HG03565 (cell line): Measurements from ENCODE around the gene GPC6.

Experiments
- ATAC-seq: cut with Tn5 transposase; IDR thresholded peaks from one replicate; pipeline ENCODE4 v1.9.1; 2021; ENCODE audit warnings: mild to moderate bottlenecking, moderate library complexity; ENCODE audit not compliant: unreplicated experiment

Gene GPC6

DNA sequence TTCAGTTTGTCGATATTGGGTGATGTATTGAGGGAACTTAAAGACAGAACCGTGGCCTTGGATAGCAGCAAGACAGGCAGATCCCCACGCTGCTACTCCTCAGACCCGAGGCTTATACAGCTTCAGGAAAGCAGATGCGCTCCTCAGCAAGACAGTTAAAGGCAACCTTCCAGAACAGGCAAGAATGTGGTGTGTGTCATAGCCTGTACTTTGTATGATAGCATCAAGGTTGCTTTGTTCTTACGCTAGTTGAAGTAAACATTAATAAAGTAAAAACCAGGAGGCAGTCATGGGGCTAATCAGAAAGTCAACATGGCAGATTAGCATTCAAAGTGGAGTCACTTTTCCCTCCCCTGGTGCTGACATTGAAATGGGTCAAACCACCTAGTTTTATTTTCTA, 779.7 kb downstream of the GPC6 start:
- ATAC-seq, result no peak

DNA sequence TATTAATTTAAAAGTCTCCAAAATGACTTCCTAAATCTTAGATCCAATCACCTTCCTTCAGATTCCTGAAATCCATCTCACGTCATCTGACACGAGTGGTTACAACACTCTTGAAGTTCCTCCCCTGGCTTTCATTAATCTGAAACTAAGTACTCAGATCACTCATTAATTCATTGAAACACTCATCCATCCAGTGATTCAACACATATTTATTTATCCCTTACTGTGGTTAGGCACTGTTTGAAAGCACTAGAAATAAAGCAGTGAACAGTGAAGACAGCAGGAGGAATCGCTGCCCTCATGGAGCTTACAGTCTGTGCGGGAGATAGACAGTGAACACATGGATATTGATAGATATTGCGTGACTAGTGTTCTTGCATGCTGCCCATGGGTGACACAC, 780.5 kb downstream of the GPC6 start:
- ATAC-seq, result no peak

DNA sequence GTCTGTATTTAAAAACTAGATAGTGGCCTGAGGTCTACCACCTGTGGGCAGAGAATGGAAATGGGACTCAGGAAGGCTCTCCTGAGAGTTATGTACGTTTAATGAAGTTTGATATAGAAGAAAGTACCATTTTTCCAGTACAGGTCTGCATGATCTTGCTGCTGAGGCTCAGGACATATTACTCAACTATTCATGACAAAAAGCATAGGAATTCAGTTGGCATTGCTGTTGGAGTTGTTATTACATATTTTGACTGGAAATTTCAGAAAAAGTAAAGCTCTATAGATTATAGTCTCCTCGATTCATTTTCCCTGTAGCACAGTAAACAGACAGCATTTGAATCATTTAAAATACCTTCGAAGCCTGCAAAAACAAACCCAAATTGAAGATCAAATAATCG, 783.1 kb downstream of the GPC6 start:
- ATAC-seq, result no peak

DNA sequence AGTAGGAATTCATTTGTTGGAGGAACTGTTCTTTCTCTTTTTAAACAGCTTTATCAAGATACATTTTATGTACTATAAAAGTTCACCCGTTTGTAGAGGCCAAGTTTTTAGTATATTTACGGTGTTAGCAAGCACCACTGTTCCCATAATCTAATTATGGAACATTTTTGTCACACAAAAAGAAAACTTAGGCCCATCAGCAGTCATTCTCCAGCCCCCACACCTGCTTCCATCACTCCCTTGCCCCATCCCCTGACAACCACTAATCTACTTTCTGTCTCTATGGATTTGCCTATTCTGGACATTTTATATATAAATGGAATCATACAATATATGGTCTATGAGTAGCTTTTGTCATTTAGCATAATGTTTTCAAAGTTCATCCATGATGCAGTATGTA, 787.9 kb downstream of the GPC6 start:
- no peak for ATAC-seq

DNA sequence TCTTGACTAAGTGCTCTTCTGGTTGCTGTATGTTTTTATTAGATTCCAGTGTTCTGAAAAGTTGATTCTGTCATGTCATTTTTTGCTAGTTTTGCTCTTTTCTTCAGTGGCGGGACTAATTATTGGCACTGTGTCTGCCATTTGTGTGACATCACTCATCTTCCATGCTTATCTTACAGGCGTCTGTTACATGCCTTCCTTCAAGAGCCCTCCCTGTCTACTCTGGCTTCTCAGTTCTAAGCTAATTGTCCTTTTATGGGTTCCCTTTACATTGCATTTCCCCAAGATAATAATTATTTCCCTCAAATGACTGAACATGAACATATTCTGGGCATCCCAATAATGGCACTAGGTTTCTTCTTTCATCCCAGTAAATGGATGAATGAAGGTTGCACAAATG, 793.8 kb downstream of the GPC6 start:
- ATAC-seq, result no peak

DNA sequence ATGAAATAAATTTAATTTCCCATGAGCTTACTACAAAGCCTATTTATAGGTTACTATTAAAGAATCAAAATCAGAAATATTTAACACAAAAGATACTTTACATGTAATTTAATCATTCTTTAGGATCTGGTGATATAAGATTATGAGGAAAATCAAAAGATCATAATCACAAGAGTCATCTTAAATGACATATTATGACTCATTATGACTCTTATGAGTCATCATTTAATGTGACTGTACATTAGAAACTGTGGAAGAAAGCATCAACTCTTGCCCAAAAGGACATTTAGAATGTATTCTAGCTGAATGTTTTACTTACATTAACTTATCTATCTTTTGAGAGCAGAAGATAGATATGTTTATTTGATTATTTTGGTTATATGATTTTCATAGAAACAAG, 794.2 kb downstream of the GPC6 start:
- no peak for ATAC-seq

DNA sequence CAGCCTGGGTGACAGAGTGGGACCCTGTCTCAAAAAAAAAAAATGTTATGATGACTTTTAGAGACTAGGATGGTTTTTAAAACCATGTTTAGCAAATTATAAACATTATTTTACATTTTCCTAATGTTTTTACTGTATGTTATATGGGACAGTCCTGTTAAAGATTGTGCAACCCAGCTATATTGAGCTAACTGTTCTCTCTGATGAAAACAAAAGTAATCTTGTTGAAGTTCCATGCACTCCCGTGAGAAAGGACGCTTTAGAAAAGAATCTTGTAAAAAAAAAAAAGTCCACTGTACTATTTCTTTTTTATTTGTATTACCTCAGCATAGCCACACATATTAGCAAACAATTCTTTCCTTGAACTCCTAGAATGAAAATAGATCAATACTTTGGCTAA, 801.6 kb downstream of the GPC6 start:
- ATAC-seq, result no peak

DNA sequence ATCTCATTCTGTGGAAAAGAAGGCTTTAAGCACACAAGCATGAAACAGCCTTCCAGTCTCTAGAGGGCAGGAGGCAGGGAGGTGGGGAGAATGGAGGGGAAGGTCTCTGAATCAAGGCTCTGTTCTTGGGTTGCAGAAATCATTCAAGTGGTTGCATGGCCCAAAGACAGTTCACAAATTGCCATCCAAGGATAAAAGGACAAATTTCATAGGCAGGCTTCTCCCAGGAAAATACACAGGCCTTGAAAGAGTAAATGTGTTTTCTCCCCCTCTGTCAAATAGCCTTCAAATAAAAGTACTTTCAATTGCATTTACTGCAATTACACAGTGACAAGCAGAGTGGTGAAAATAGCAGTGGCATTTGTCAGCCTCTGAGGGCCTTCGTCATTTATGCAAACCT, 802.0 kb downstream of the GPC6 start:
- no peak for ATAC-seq

DNA sequence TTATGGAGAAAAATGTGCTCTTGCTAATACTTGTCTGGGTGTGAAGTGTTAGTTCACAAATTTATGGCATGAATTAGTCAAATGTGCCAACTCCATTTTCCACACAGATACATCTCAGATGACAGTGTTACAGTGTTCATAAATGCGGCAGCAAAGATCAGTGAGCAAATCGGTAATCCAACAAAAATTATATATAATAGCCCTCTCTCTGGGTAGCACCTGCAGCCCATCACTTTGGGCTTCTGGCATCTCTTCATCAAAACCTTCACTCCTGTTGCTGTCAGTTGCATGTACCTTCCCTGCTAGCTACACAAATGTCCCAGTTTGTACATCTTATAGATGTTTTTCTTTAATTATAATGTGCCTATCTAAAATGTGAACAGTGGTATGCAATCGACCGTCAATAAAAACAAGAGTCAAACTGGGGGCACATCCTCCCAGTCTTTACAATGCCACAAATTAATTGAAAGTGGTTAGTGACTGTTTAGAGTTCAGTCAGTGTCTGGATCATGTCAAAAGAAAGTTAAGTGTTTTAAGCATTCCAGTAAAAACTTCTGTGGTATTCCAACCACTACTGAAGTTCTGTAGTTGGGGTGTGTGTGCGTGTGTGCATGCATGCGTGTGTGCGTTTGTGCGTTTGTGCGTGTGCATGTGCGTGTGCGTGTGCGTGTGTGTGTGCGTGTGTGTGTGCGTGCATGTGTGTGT, 804.0 kb downstream of the GPC6 start:
- no peak for ATAC-seq

DNA sequence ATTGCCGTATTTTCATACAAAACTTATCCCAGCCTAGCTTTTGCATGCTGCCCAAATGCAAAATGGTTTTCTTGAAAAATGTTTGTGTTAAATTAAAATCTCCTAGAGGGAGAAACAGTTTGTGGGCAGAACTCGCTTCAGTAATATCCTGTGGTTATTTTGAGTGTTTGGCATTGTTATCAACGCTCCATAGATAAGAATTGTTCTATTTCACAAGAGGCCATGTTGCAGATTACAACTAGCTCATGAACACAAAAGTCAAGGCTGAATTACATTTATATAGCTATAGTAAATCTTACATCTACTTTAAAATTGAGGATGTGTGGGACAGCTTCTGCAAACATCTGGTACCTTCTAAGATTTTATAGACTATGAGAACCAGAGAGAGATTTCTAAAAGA, 805.0 kb downstream of the GPC6 start:
- no peak for ATAC-seq

DNA sequence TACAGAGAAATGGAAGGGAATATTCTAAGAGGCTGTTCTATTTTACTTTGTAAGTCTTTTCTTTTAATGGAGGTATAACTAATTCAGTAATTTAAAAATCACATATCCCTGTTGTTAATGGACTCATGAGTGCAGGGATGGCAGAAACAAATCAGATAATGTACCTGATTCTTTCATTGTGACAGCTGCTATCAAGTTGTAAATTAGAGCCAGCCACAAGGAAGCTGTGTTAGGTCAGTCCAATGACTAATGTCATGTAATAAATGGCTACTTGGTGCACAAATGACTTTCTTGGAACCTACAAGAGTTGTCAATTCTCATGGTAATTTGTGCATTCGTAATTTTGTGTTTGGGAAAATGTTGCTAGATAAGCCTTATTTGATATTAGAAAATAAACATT, 806.5 kb downstream of the GPC6 start:
- no peak for ATAC-seq

DNA sequence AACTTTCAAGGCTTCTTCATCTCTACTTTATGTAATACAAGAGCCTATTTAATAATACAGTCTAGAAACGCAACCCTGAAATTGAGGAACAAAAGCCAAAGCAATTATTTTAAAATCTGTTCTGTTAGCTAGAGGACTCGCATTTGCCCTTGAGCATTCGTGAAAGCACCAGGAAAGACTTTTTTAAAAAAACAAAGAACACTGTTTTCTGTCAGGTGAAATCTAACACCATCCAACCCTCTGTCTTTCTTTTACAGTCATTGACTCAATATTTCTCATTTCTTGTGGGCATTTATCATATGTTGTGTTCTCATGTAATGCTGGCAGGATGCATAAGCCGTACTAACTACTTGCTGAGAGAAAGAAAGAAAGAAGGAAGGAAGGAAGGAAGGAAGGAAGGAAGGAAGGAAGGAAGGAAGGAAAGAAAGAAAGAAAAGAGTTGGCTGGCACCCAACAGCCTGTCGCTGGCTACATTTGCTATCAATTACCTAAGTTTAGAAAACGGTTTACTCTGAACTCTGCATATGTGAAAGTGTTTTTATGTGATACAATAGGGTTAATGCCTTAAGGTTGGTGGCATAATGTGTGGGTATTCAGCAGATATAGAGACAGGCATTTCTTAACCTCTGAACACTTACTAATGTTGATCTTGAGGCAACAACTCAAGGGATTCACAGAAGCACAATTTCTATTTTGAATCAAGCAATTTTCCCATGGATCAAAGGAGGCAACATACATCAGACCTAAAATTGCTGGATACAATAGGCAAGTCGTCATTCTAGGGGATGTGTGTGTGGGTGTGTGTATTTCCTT, 807.4 kb downstream of the GPC6 start:
- no peak for ATAC-seq

DNA sequence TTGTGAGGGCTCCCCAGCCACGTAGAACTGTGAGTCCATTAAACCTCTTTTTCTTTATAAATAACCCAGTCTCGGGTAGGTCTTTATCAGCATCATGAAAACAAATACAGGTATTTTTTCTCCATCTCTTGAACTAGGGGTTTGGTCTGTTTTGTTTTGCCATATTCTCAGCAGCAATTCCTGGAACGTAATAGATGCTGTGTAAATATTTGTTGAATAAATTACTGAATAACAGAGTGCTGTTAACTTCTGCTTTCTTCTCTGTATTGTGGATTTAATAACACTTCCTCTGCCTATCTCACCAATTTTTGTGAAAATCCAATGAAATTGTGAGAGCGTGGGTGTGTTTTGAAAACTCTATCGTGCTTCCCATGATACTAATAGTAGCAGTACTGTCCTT, 823.4 kb downstream of the GPC6 start:
- ATAC-seq, result no peak

DNA sequence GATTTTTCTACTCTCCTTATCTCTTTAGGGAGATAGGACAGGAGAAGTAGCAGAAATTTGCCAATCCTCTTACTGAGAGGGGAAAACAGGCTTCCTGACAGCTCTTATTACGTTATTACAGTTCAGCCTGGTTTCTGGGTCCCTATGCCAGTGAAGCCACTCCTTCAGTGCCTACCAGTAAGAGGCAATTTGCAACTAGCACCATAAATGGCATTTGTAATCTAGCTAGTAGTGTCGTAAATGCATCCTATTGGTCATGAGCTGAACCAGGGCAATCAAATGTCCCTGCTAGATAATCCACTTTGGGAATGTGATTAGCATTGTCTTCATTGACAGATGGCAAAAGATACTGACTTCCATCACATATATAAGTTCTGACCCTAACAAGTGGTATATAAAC, 824.1 kb downstream of the GPC6 start:
- no peak for ATAC-seq

DNA sequence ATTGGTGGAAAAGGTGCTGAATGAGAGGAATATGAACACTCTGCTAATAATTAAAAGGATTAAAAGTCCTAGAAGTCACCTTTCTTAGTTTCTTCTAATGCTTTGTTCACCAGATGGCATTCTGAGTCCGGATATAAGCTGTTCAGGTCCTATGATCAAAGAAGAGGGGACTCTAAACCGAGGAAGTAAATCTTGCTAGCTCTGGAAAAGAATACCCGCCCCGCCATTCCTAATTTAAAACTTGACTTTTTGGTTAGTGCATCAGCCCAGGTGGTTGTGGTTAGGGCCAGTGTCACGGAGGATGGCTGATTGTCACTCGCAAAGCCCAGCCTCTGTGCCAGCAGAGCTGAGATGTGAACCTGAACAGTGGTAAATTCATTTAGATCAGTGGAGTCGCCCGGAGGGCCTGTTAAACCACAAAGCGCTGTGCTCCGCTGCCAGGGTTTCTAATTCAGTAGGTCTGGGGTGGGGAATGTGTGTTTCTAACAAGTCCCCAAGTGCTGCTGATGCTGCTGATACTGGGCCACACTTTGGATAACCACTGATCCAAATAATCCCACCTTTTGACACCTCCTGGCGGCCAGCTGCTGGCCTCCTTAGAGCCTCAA, 827.5 kb downstream of the GPC6 start:
- no peak for ATAC-seq

DNA sequence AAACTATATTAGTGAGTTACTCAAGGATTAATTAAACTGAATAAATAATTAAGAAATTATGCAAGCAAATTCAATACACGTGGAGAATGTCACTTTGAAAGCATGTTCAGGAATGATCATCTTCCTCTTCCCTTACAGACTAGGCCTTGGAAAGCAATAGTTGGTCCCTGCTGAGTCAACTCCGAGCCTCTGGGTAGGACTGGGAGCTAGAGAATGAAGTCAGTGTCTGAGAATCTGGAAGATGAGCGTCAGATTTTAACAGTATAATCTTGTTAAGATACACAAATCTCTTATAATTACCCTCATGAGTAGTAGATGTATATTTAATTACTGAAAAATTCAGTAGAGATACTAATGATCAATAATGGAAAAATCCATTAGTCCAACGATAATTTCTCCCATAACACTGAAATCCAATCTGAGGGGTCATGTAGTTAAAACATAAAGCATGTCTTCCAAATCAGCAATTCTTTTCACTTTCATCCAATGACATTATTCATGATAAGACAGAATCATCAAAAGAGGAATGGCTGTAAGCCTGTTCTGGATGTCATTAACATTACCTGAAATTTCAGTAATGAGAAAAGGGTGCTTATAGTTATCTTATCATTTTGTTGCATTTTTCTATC, 829.9 kb downstream of the GPC6 start:
- no peak for ATAC-seq

DNA sequence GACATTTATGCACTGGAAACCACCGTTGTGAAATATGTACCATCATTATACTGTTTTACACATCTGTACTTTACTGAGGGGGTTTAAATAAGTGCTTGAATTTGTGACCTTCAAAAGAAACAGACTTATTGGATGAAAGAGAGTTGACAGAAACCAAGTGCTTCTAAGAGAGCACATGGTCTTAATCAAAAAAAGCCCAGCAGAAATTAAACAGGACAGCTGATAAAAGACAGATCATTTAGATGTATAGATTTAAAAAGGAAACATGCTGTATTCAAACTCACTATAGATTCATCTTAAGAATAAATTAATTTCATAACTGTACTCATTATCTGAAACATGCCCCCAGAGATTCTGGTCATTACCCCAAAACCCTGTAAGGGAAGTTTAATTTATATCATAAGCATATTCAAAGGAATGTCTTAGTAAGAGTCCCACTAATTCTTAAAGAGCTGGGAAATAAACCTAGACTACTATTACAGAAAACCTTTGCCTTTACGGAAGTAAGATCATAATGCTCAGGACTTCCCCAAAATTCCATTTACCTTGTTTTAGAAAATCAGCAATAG, 831.1 kb downstream of the GPC6 start:
- no peak for ATAC-seq

DNA sequence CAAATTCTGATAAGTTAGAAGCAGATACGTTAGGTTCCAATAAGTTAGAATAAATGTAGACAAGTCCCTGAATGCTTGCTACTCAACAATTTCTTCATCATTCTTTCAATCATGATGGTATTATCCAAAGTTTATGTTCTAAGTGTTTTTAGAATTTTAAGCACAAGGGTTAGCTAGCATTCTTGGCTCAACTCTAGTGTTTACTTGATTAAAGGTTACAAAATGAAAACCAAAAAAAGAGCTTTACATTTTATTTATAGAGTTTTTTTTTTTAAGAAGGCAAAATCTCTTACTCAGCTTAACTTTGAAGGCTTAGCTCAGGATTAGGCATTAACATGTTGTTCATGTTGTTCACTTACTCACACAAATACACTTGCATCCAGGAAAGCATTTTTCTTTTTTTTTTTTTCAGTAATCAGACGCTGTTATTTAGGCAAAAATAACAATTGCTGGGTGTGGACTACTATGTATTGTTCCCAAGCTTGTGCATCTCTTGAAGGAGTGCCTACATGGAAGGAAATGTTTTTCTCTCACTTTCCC, 832.3 kb downstream of the GPC6 start:
- ATAC-seq, result no peak

DNA sequence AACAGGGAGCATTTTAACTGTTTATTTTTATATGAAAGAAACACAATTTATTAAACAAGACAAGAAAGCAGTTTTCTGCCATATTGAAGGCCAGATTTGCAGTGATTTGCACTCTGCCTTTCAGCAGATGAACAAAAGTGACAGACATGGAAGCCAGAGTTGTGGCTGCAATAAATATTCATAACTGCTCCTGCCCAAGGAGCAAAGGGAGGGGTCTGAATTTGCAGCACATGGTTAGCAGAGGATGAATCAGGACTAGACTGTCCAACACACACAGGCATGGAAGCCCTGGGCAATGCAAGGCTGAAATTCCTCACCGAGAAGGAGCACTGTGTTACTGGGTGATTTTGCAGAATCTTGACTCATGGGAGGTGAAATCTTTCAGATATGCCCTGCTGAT, 834.7 kb downstream of the GPC6 start:
- no peak for ATAC-seq

DNA sequence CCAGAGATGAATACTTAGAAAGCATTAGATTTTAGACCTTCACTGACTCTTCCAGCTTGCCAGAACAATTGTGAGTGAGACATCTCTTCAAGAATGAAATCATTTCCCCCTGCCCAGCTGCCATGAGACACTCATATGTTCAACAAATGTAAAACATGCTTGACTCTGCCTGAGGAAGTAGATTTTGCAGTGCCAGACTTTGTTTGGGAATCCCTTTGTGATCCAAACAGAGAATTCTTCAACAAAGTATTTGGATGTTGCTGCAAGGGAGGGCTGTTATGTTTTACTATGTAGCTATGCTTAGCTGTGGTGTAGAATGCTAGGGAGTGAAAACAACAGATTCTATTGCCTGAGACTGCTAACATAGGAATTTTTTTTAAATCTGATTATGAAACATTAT, 836.5 kb downstream of the GPC6 start:
- ATAC-seq, result no peak

DNA sequence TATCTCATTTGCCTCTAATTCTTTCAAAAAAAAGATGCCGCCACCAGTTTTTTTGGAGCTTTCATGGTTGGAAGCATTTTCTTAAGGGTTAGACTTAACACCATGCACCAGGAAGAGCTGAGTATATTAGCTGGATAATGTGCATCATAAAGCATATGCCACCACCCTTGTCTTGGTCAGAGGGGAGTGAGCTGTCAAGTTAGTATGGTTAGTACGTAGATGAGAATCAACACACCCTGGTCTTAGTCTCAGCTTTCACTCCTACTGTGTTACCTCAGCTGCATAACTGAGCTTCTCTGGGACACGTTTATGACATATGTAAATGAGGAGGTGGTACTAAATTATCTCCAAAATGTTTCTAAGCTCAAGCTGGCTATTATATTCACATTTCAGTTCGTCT, 837.2 kb downstream of the GPC6 start:
- ATAC-seq, result no peak
